Tibial artery (tissue), 4 donors: ENCODE data around the gene PTPMT1.

Experiments used
- DNase-seq, 2 donors: peaks; one replicate each; pipeline ENCODE4 v3.0.0-alpha.2; 2019
- H3K27ac ChIP-seq, 2 donors: fragments of 200-600 bp; sonication (generic) in 1 of 2; 1 replicate in 1 of 2; 2 replicates in 1 of 2; pipeline ENCODE4 v1.5.1; 2018 to 2019; ENCODE audit warnings: mild to moderate bottlenecking in 1 of 2
- H3K27me3 ChIP-seq, 2 donors: fragments of 200-600 bp; sonication (generic) in 1 of 2; one replicate each; pipeline versions ENCODE4 v1.5.1 to v1.6.0; 2016 to 2019
- H3K36me3 ChIP-seq, 3 donors: fragments of 200-600 bp; sonication (generic) in 2 of 3; one replicate each; pipeline ENCODE4 v1.5.1; 2016 to 2019; ENCODE audit warnings: mild to moderate bottlenecking in 2 of 3
- H3K4me1 ChIP-seq, 4 donors: fragments of 200-600 bp; sonication (generic) in 2 of 4; 1 replicate in 3 of 4; 2 replicates in 1 of 4; pipeline ENCODE4 v1.5.1; 2016 to 2019
- H3K4me3 ChIP-seq, 2 donors: fragments of 200-600 bp; sonication (generic) in 1 of 2; 1 replicate in 1 of 2; 2 replicates in 1 of 2; pipeline ENCODE4 v1.5.1; 2018 to 2019; ENCODE audit warnings: mild to moderate bottlenecking in 2 of 2
- H3K9me3 ChIP-seq, 3 donors: fragments of 200-600 bp; sonication (generic) in 1 of 3; one replicate each; pipeline ENCODE4 v1.5.1; 2016 to 2019
- CTCF ChIP-seq, 2 experiments: fragments of 200-600 bp in 1 of 2; fragments of 450-650 bp in 1 of 2; IDR thresholded peaks; one replicate each; pipeline ENCODE4 v1.5.1; 2017 to 2019; ENCODE audit warnings: antibody characterized with exemption in 2 of 2, mild to moderate bottlenecking in 1 of 2, moderate library complexity in 1 of 2
- intact Hi-C: fragments of 100-400 bp; cut with DNase I; formaldehyde crosslinking; loops from one replicate; pipeline ENCODE4 v1.15.0; 2023; ENCODE audit warnings: low total_unique reads

PTPMT1 gene

GRCh38 chr11:47570651-47571356 is 5.4 kb downstream of the PTPMT1 start:
- Histone ChIP-seq H3K9me3 (no peaks in the 10 kb centered on the region), H3K36me3 (peaks cover 34 to 72% (median 38%) of the 10 kb centered on the region in 3 donors)
- intact Hi-C loops: loop anchor here (10.0 kb wide), 1 partner anchor 156 kb away; no protein-coding TSS in a partner anchor

GRCh38 chr11:47571357-47571729 is 5.9 kb downstream of the PTPMT1 start:
- Histone ChIP-seq H3K36me3 (peaks cover 34 to 75% (median 38%) of the 10 kb centered on the region in 3 donors), H3K27ac (no peak overlapping the region), H3K27me3 (no peaks in the 10 kb centered on the region), H3K4me1 (peaks cover 0 to 5% (median 2%) of the 10 kb centered on the region in 4 donors), H3K4me3 (no peak overlapping the region), H3K9me3 (no peaks in the 10 kb centered on the region)
- no peak for TF ChIP-seq CTCF (IDR thresholded peaks at IDR 0.05)
- no peak for DNase-seq
- intact Hi-C loops: loop anchor here (10.0 kb wide), 1 partner anchor 157 kb away; no protein-coding TSS in a partner anchor

More at GRCh38 chr11:47570651-47571356, 5.4 kb downstream of the PTPMT1 start:
- no peak for DNase-seq
- no peaks in the 10 kb centered on the region for H3K27me3 ChIP-seq
- H3K27ac ChIP-seq: no peak overlapping the region
- H3K4me1 ChIP-seq: peaks cover 0 to 10% (median 7%) of the 10 kb centered on the region in 4 donors
- TF ChIP-seq CTCF (IDR thresholded peaks at IDR 0.05): no peak
- H3K4me3 ChIP-seq: no peak overlapping the region

GRCh38 chr11:47571895-47572294 is 6.5 kb downstream of the PTPMT1 start:
- H3K4me1 ChIP-seq: peaks cover 0 to 5% (median 0%) of the 10 kb centered on the region in 4 donors
- DNase-seq: no peak
- peaks cover 34 to 80% (median 38%) of the 10 kb centered on the region in 3 donors for H3K36me3 ChIP-seq
- H3K27me3 ChIP-seq: no peaks in the 10 kb centered on the region
- no peak for TF ChIP-seq CTCF (IDR thresholded peaks at IDR 0.05)
- no peaks in the 10 kb centered on the region for H3K9me3 ChIP-seq
- H3K27ac ChIP-seq: no peak overlapping the region
- H3K4me3 ChIP-seq: no peak overlapping the region
- intact Hi-C loops: loop anchor here (10.0 kb wide), 1 partner anchor 157 kb away; no protein-coding TSS in a partner anchor

GRCh38 chr11:47572715-47573255 is 7.4 kb downstream of the PTPMT1 start:
- peak in 1 of 2 donors; percentile 34 for DNase-seq
- H3K36me3 ChIP-seq: peaks cover 34 to 82% (median 38%) of the 10 kb centered on the region in 3 donors
- H3K27ac ChIP-seq: no peak overlapping the region
- no peak for TF ChIP-seq CTCF (IDR thresholded peaks at IDR 0.05)
- peaks cover 0 to 14% (median 7%) of the 10 kb centered on the region in 4 donors for H3K4me1 ChIP-seq
- no peaks in the 10 kb centered on the region for H3K9me3 ChIP-seq
- H3K27me3 ChIP-seq: no peaks in the 10 kb centered on the region
- no peak overlapping the region for H3K4me3 ChIP-seq
- intact Hi-C loops: loop anchor here (10.0 kb wide), 1 partner anchor 158 kb away; no protein-coding TSS in a partner anchor

- no peak for TF ChIP-seq CTCF (IDR thresholded peaks at IDR 0.05)
- H3K36me3 ChIP-seq: peaks cover 34 to 82% (median 38%) of the 10 kb centered on the region in 3 donors
- intact Hi-C loops: loop anchor here (10.0 kb wide), 1 partner anchor 159 kb away; no protein-coding TSS in a partner anchor
- no peaks in the 10 kb centered on the region for H3K9me3 ChIP-seq
- no peak overlapping the region for H3K27ac ChIP-seq
- peaks cover 0 to 19% (median 12%) of the 10 kb centered on the region in 4 donors for H3K4me1 ChIP-seq
- no peak overlapping the region for H3K4me3 ChIP-seq
- no peaks in the 10 kb centered on the region for H3K27me3 ChIP-seq
- DNase-seq: peak in 1 of 2 donors; percentile 55
Observed at GRCh38 chr11:47573321-47573720, 7.9 kb downstream of the PTPMT1 start.
